SK-N-SH (cell line): Measurements from ENCODE around the gene LARP6. TPM values are rescaled to one million over a fixed set of nuclear protein-coding genes. Genes with fewer than 3 reads are reported as not detected.
A peak's percentile ranks its signal among the peaks of the same experiment; 100 is the strongest.

ENCODE experiments used
- CTCF ChIA-PET: fragments of 300-600, 350-600 bp; formaldehyde crosslinking; extraction: SDS; loops from one replicate; lab custom pipeline; 2021; lab: Yijun Ruan, JAX
- POLR2A ChIA-PET: fragments of 350-600 bp; sonication (Branson Sonifier 250); formaldehyde crosslinking; extraction: SDS; loops from one replicate; lab custom pipeline; 2020; ENCODE audit warnings: antibody characterized with exemption, inconsistent platforms; lab: Yijun Ruan, JAX
- DNase-seq: peaks from one replicate; pipeline ENCODE4 v3.0.0; 2012
- H2AFZ ChIP-seq: fragments of 200-600 bp; sonication (generic); 2 replicates; pipeline ENCODE4 v1.8.1; 2016; ENCODE audit warnings: antibody characterized with exemption, mild to moderate bottlenecking, low read depth
- H3F3A ChIP-seq: fragments of 200-600 bp; sonication (generic); replicated peaks from 2 replicates; pipeline ENCODE3; 2016; ENCODE audit warnings: antibody characterized with exemption, mild to moderate bottlenecking; ENCODE audit not compliant: insufficient read depth
- H3K27ac ChIP-seq, 2 experiments: fragments of 200-500 bp in 1 of 2; fragments of 200-600 bp in 1 of 2; sonication (Bioruptor generic) in 1 of 2; sonication (generic), shearing (Covaris generic) in 1 of 2; 2 replicates each; pipeline versions ENCODE4 v1.5.1 to v1.6.1; 2014 to 2016; ENCODE audit warnings: low read depth in 2 of 2, inconsistent platforms in 1 of 2, low read length in 1 of 2, mild to moderate bottlenecking in 1 of 2, mixed read lengths in 1 of 2
- H3K27me3 ChIP-seq: fragments of 200-600 bp; sonication (generic), shearing (Covaris generic); 2 replicates; pipeline ENCODE4 v1.6.1; 2016; ENCODE audit warnings: mixed run types; ENCODE audit not compliant: insufficient read depth
- H3K36me3 ChIP-seq, 2 experiments: fragments of 200-500 bp in 1 of 2; fragments of 200-600 bp in 1 of 2; sonication (Bioruptor generic) in 1 of 2; sonication (generic) in 1 of 2; replicated peaks in 1 of 2; 2 replicates each; pipeline versions ENCODE3 to v1.5.1; 2014 to 2016; ENCODE audit warnings: low read length in 1 of 2, mild to moderate bottlenecking in 1 of 2; ENCODE audit not compliant: insufficient read depth in 2 of 2, control insufficient read depth in 1 of 2
- H3K4me1 ChIP-seq, 2 experiments: fragments of 200-500 bp in 1 of 2; fragments of 200-600 bp in 1 of 2; sonication (Bioruptor generic) in 1 of 2; sonication (generic), shearing (Covaris generic) in 1 of 2; 2 replicates each; pipeline versions ENCODE4 v1.5.1 to v1.6.1; 2014 to 2016; ENCODE audit warnings: low read depth in 1 of 2, low read length in 1 of 2, mixed run types in 1 of 2; ENCODE audit not compliant: insufficient read depth in 2 of 2, control insufficient read depth in 1 of 2
- H3K4me2 ChIP-seq: fragments of 200-600 bp; sonication (generic), shearing (Covaris generic); 2 replicates; pipeline ENCODE4 v1.6.1; 2017; ENCODE audit warnings: mixed run types
- H3K4me3 ChIP-seq, 2 experiments: fragments of 200-500 bp in 1 of 2; fragments of 200-600 bp in 1 of 2; sonication (Bioruptor generic) in 1 of 2; sonication (generic), shearing (Covaris generic) in 1 of 2; 2 replicates each; pipeline versions ENCODE4 v1.5.1 to v1.8.1; 2014 to 2016; ENCODE audit warnings: low read depth in 2 of 2, inconsistent platforms in 1 of 2, low read length in 1 of 2, mild to moderate bottlenecking in 1 of 2, mixed read lengths in 1 of 2, moderate library complexity in 1 of 2
- H3K79me2 ChIP-seq: fragments of 200-600 bp; sonication (generic); 2 replicates; pipeline ENCODE4 v1.8.1; 2017; ENCODE audit warnings: mild to moderate bottlenecking; ENCODE audit not compliant: insufficient read depth
- H3K9ac ChIP-seq: fragments of 200-600 bp; sonication (generic); 2 replicates; pipeline ENCODE4 v1.6.1; 2017; ENCODE audit warnings: mixed run types
- H3K9me2 ChIP-seq: fragments of 200-600 bp; sonication (generic); 2 replicates; pipeline ENCODE4 v1.6.1; 2017; ENCODE audit warnings: mixed run types
- H3K9me3 ChIP-seq: fragments of 200-600 bp; sonication (generic); 2 replicates; pipeline ENCODE4 v1.6.1; 2017; ENCODE audit warnings: mixed run types, mild to moderate bottlenecking, moderate library complexity
- H4K20me1 ChIP-seq: fragments of 200-600 bp; sonication (generic); 2 replicates; pipeline ENCODE4 v1.6.1; 2017; ENCODE audit warnings: mild to moderate bottlenecking, mixed run types; ENCODE audit not compliant: insufficient read depth
- CHD2 ChIP-seq: fragments of 150-350 bp; IDR thresholded peaks from 2 replicates; pipeline ENCODE4 v1.6.1; 2018; ENCODE audit warnings: low read length; ENCODE audit not compliant: partially characterized antibody
- CTCF ChIP-seq: fragments of 200-600 bp; sonication (generic); IDR thresholded peaks from 2 replicates; pipeline ENCODE4 v1.6.1; 2017; ENCODE audit warnings: antibody characterized with exemption, mild to moderate bottlenecking, moderate library complexity
- ELF1 ChIP-seq: IDR thresholded peaks from 2 replicates; pipeline ENCODE4 v1.4.0; 2012
- EP300 ChIP-seq, 2 experiments: IDR thresholded peaks; 2 replicates each; pipeline versions ENCODE4 v1.4.0 to v1.6.1; 2012; ENCODE audit warnings: borderline replicate concordance in 1 of 2, low read depth in 1 of 2, low read length in 1 of 2
- EZH2phosphoT487 ChIP-seq: fragments of 200-600 bp; sonication (generic); IDR thresholded peaks from 2 replicates; pipeline ENCODE4 v1.6.1; 2017; ENCODE audit warnings: low read depth, mixed run types, mild to moderate bottlenecking, antibody characterized with exemption, moderate library complexity, borderline replicate concordance
- FOSL2 ChIP-seq: IDR thresholded peaks from 2 replicates; pipeline ENCODE4 v1.4.0; 2012; ENCODE audit warnings: low read depth, mild to moderate bottlenecking, moderate library complexity, borderline replicate concordance
- FOXJ3 ChIP-seq: sonication (generic); formaldehyde crosslinking; IDR thresholded peaks from 2 replicates; pipeline ENCODE4 v1.5.1; 2020; ENCODE audit warnings: mild to moderate bottlenecking, missing genetic modification reagents
- FOXM1 ChIP-seq: IDR thresholded peaks from 2 replicates; pipeline ENCODE4 v1.4.0; 2012; ENCODE audit warnings: low read depth, mild to moderate bottlenecking
- GATA2 ChIP-seq: sonication (generic); formaldehyde crosslinking; IDR thresholded peaks from 2 replicates; pipeline ENCODE4 v1.5.0; 2020; ENCODE audit warnings: mild to moderate bottlenecking, missing genetic modification reagents
- IRF3 ChIP-seq: fragments of 150-350 bp; IDR thresholded peaks from 2 replicates; pipeline ENCODE4 v1.6.1; 2016; ENCODE audit warnings: mild to moderate bottlenecking, low read depth, low read length
- JUND ChIP-seq: IDR thresholded peaks from 2 replicates; pipeline ENCODE4 v1.4.0; 2012
- MEF2A ChIP-seq: IDR thresholded peaks from 2 replicates; pipeline ENCODE4 v1.4.0; 2012; ENCODE audit warnings: low read depth, borderline replicate concordance
- MXI1 ChIP-seq: IDR thresholded peaks from 2 replicates; pipeline ENCODE4 v1.6.1; 2012; ENCODE audit warnings: mild to moderate bottlenecking, low read depth, low read length, improper control_type of control experiment
- NFIC ChIP-seq: IDR thresholded peaks from 2 replicates; pipeline ENCODE4 v1.4.0; 2012; ENCODE audit warnings: borderline replicate concordance
- NRF1 ChIP-seq: IDR thresholded peaks from 2 replicates; pipeline ENCODE4 v1.6.1; 2012; ENCODE audit warnings: low read depth, mild to moderate bottlenecking, low read length
- POLR2AphosphoS5 ChIP-seq: IDR thresholded peaks from 2 replicates; pipeline ENCODE4 v1.6.1; 2012; ENCODE audit warnings: low read depth, low read length
- RAD21 ChIP-seq: IDR thresholded peaks from 2 replicates; pipeline ENCODE4 v1.6.1; 2012; ENCODE audit warnings: mild to moderate bottlenecking, low read length
- RCOR1 ChIP-seq: fragments of 150-350 bp; IDR thresholded peaks from 2 replicates; pipeline ENCODE4 v1.6.1; 2017; ENCODE audit warnings: antibody characterized with exemption, low read length
- REST ChIP-seq: IDR thresholded peaks from 2 replicates; pipeline ENCODE4 v1.6.1; 2012; ENCODE audit warnings: mild to moderate bottlenecking, low read depth, low read length, moderate library complexity
- RFX5 ChIP-seq: IDR thresholded peaks from 2 replicates; pipeline ENCODE4 v1.6.1; 2012; ENCODE audit warnings: mild to moderate bottlenecking, improper control_type of control experiment, low read length
- RXRA ChIP-seq: IDR thresholded peaks from 2 replicates; pipeline ENCODE4 v1.4.0; 2012; ENCODE audit warnings: low read depth, mild to moderate bottlenecking, borderline replicate concordance
- SIN3A ChIP-seq: IDR thresholded peaks from 2 replicates; pipeline ENCODE4 v1.6.1; 2012; ENCODE audit warnings: low read depth, mild to moderate bottlenecking, low read length, moderate library complexity, borderline replicate concordance
- SMC3 ChIP-seq: IDR thresholded peaks from 2 replicates; pipeline ENCODE4 v1.6.1; 2012; ENCODE audit warnings: low read depth, low read length, improper control_type of control experiment
- TCF12 ChIP-seq: IDR thresholded peaks from 2 replicates; pipeline ENCODE4 v1.4.0; 2012
- TEAD4 ChIP-seq: IDR thresholded peaks from 2 replicates; pipeline ENCODE4 v1.4.0; 2012; ENCODE audit warnings: mild to moderate bottlenecking, borderline replicate concordance; ENCODE audit not compliant: insufficient read depth
- USF2 ChIP-seq: fragments of 150-350 bp; IDR thresholded peaks from 2 replicates; pipeline ENCODE4 v1.6.1; 2017; ENCODE audit warnings: antibody characterized with exemption, low read length, low read depth, borderline replicate concordance
- YY1 ChIP-seq: IDR thresholded peaks from 2 replicates; pipeline ENCODE4 v1.4.0; 2012; ENCODE audit warnings: low read depth, mild to moderate bottlenecking
- polyA plus RNA-seq, 3 experiments: library from polyadenylated mRNA; depleted of rRNA; stranded (reverse); fragments of >200 nt; gene quantifications; 2 replicates each; pipeline ENCODE4 v1.2.3, GENCODE V29; 2012

Gene LARP6
- polyA plus RNA-seq, 1 of the 3 experiments (the other 2 are of a cell fraction), result 236 TPM

GRCh38 chr15:70870051-70870450 is 16.1 kb upstream of the LARP6 start:
- H2AFZ ChIP-seq, result no peak overlapping the region; the same call in 1 of the 2 replicates
- H3K4me3 ChIP-seq, result peak overlapping the region in 1 of 2 experiments; percentile 26; a peak in 1 of 4 replicates
- peaks cover 31 to 35% of the 10 kb centered on the region in 2 experiments for H3K4me1 ChIP-seq
- no peaks in the 10 kb centered on the region for H4K20me1 ChIP-seq
- peak; percentile 47 for DNase-seq
- H3F3A ChIP-seq, result peaks cover 25% of the 10 kb centered on the region
- H3K27ac ChIP-seq, result peak overlapping the region; percentile 83 to 87
- H3K9ac ChIP-seq, result no peak overlapping the region; the same call in 1 of the 2 replicates
- no peaks in the 10 kb centered on the region for H3K36me3 ChIP-seq
- CTCF ChIA-PET, result interaction anchor here (0.6 to 3.0 kb wide), 6 partner anchors 12 to 58 kb away, joined by 3 to 18 read pairs (median 5); partner anchors contain the start of gene LARP6
- no peaks in the 10 kb centered on the region for H3K27me3 ChIP-seq
- H3K9me3 ChIP-seq, result no peaks in the 10 kb centered on the region
- H3K79me2 ChIP-seq, result no peaks in the 10 kb centered on the region
- peak overlapping the region; percentile 67 for H3K4me2 ChIP-seq
- no peaks in the 10 kb centered on the region for H3K9me2 ChIP-seq
- POLR2A ChIA-PET, result interaction anchor here (1.4 to 2.9 kb wide), 2 partner anchors 16 to 22 kb away, joined by 5 to 21 read pairs; partner anchors contain the start of genes LARP6, LRRC49 and THAP10
- no peak for TF ChIP-seq GATA2 (CRISPR knock-in tag)
- 0 out of 2 replicates have a peak, but pooled peaks have one; percentile 41 for TF ChIP-seq SIN3A
- no peak for TF ChIP-seq NRF1
- TF ChIP-seq TCF12, result peak; percentile 82
- no peak for TF ChIP-seq CTCF
- no peak for TF ChIP-seq EZH2phosphoT487
- TF ChIP-seq POLR2AphosphoS5, result peak; percentile 55; the same call in 1 of the 2 replicates
- TF ChIP-seq CHD2, result no peak
- peak; percentile 73; the same call in 1 of the 2 replicates for TF ChIP-seq TEAD4
- TF ChIP-seq NFIC, result peak; percentile 77
- TF ChIP-seq EP300 (IDR thresholded peaks at IDR 0.05; ENCODE audit: borderline replicate concordance in 1 of 2, low read depth in 1 of 2, low read length in 1 of 2), result peak; percentile 55 to 81; a peak in 3 of 4 replicates
- no peak for TF ChIP-seq ELF1
- no peak for TF ChIP-seq RFX5
- peak; percentile 93 for TF ChIP-seq MEF2A
- peak; percentile 94 for TF ChIP-seq JUND
- TF ChIP-seq FOXM1, result peak; percentile 61; the same call in 1 of the 2 replicates
- TF ChIP-seq MXI1, result no peak
- TF ChIP-seq FOSL2, result peak; percentile 86
- TF ChIP-seq IRF3, result no peak
- TF ChIP-seq RAD21, result no peak
- no peak; the same call in 1 of the 2 replicates for TF ChIP-seq RXRA
- no peak for TF ChIP-seq USF2
- no peak for TF ChIP-seq FOXJ3 (CRISPR knock-in tag)
- no peak for TF ChIP-seq SMC3
- 0 out of 2 replicates have a peak, but pooled peaks have one; percentile 11 for TF ChIP-seq RCOR1
- TF ChIP-seq YY1, result peak; percentile 13; the same call in 1 of the 2 replicates
- no peak for TF ChIP-seq REST
